Body of pancreas (tissue), 4 donors: Measurements from ENCODE around the gene SVBP.
"Not testable (repeated sequence)": the region's sequence is repeated elsewhere in the genome, so short reads cannot be mapped to it uniquely, and the experiment has no call there.

Experiments
- CTCF ChIP-seq, 7 experiments: fragments of 450-650 bp in 4 of 7; fragments of 200-600 bp in 3 of 7; sonication (generic) in 3 of 7; IDR thresholded peaks; one replicate each; pipeline ENCODE4 v1.5.1; 2016 to 2019; ENCODE audit warnings: antibody characterized with exemption in 7 of 7
- POLR2A ChIP-seq, 3 donors: fragments of 450-650 bp; IDR thresholded peaks; one replicate each; pipeline ENCODE4 v1.6.1; 2016; ENCODE audit warnings: antibody characterized with exemption in 3 of 3, mild to moderate bottlenecking in 2 of 3

- TF ChIP-seq CTCF, POLR2A (IDR thresholded peaks at IDR 0.05): not testable (repeated sequence)
These were observed 39.4 kb upstream of the SVBP start for GRCh38 chr1:42856554-42856953.
